ENCODE data around the gene C22orf15.

Gene C22orf15

DNA sequence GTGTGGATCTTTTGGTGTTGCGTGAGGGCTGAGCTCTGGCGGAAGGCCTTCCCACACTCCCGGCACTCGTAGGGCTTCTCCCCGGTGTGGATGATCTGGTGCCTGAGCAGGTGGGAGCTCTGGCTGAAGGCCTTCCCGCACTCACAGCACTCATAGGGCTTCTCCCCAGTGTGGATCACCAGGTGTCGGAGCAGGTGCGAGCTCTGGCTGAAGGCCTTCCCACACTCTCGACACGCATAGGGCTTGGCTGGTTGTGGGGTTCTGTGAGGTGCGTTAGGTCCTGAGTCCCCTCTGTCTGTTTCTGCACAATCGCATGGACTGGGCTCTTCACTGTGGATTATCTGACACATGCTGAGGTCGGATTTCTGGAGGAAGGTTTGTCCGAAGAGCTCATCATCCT lies 18.3 kb upstream of the C22orf15 start:
- TF ChIP-seq NFIC (IDR thresholded peaks at IDR 0.05), result no peak
- TF ChIP-seq, protein P1, sequence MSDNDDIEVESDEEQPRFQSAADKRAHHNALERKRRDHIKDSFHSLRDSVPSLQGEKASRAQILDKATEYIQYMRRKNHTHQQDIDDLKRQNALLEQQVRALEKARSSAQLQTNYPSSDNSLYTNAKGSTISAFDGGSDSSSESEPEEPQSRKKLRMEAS (IDR thresholded peaks at IDR 0.05), result no peak
- no peak for TF ChIP-seq EGR1 (IDR thresholded peaks at IDR 0.05)
- no peak for TF ChIP-seq TAF1 (IDR thresholded peaks at IDR 0.05; ENCODE audit: low read depth)
- no peak for TF ChIP-seq FOXM1 (IDR thresholded peaks at IDR 0.05; ENCODE audit: borderline replicate concordance, low read depth)
- TF ChIP-seq ZBTB7A (IDR thresholded peaks at IDR 0.05; ENCODE audit: low read depth), result no peak
- TF ChIP-seq CEBPB (IDR thresholded peaks at IDR 0.05), result no peak
- TF ChIP-seq TEAD4 (IDR thresholded peaks at IDR 0.05), result no peak
- no peak for TF ChIP-seq CREB1 (IDR thresholded peaks at IDR 0.05; ENCODE audit: low read depth)
- no peak for TF ChIP-seq TCF12 (IDR thresholded peaks at IDR 0.05; ENCODE audit: low read depth)
- no peak for TF ChIP-seq REST (IDR thresholded peaks at IDR 0.05; ENCODE audit: low read depth)
- no peak for TF ChIP-seq YY1 (IDR thresholded peaks at IDR 0.05; ENCODE audit: low read depth)
- no peak for TF ChIP-seq EP300 (IDR thresholded peaks at IDR 0.05; ENCODE audit: borderline replicate concordance)
- no peak for TF ChIP-seq RAD21 (IDR thresholded peaks at IDR 0.05; ENCODE audit: low read depth)
- TF ChIP-seq, protein P2, sequence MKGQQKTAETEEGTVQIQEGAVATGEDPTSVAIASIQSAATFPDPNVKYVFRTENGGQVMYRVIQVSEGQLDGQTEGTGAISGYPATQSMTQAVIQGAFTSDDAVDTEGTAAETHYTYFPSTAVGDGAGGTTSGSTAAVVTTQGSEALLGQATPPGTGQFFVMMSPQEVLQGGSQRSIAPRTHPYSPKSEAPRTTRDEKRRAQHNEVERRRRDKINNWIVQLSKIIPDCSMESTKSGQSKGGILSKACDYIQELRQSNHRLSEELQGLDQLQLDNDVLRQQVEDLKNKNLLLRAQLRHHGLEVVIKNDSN (IDR thresholded peaks at IDR 0.05), result no peak

DNA sequence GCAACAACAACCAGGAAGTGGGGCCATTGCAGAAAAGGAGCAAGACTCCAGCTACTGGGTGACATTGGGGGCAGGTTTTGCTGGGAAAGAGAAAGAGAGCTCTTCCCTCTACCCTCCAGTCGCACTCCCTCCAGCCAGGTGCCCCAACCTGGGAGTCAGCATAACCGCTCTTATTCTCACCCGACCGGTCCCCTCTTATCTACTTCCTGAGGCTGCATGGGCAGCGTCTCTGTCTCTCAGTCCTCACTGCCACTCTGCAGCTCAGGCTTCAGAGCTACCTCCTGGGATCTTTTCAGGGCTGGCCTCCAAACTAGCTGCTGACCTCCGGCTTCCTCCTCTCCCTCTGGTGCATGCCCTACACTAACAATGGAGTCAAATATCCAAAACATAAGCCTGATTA lies 17.0 kb upstream of the C22orf15 start:
- TF ChIP-seq CREB1 (IDR thresholded peaks at IDR 0.05; ENCODE audit: low read depth) (no peak), TCF12 (IDR thresholded peaks at IDR 0.05; ENCODE audit: low read depth) (no peak), NFIC (IDR thresholded peaks at IDR 0.05) (no peak), EGR1 (IDR thresholded peaks at IDR 0.05) (no peak), EP300 (IDR thresholded peaks at IDR 0.05; ENCODE audit: borderline replicate concordance) (no peak), ZBTB7A (IDR thresholded peaks at IDR 0.05; ENCODE audit: low read depth) (no peak), CEBPB (IDR thresholded peaks at IDR 0.05) (no peak), REST (IDR thresholded peaks at IDR 0.05; ENCODE audit: low read depth) (no peak), YY1 (IDR thresholded peaks at IDR 0.05; ENCODE audit: low read depth) (no peak), FOXM1 (IDR thresholded peaks at IDR 0.05; ENCODE audit: borderline replicate concordance, low read depth) (no peak), TEAD4 (IDR thresholded peaks at IDR 0.05) (no peak), TAF1 (IDR thresholded peaks at IDR 0.05; ENCODE audit: low read depth) (no peak), RAD21 (IDR thresholded peaks at IDR 0.05; ENCODE audit: low read depth) (no peak)
- TF ChIP-seq, protein P2 (IDR thresholded peaks at IDR 0.05), result no peak
- TF ChIP-seq, protein P1 (IDR thresholded peaks at IDR 0.05), result no peak

DNA sequence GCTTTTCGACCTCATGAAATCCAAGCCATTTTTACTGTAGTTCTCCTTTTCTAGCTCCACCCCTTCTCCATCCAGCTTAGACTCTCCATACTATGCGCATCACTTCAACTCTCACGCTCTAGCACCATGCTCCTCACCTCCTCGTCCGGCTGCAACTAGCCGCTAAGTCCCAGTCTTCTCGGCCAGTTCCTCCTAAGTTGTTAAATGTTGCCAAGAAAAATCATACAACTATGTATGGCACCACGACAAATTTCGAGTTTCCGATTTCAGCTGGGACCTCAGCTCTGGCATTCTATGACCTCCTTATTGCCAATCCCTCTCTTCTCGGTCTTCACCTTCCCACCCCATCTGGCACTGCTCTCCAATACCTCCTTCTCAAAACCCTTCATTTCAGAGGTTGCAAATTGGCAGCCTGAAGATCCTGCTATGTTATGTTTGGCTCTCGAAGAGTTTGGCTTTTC lies 12.9 kb upstream of the C22orf15 start:
- no peak for TF ChIP-seq FOXM1 (IDR thresholded peaks at IDR 0.05; ENCODE audit: borderline replicate concordance, low read depth)

DNA sequence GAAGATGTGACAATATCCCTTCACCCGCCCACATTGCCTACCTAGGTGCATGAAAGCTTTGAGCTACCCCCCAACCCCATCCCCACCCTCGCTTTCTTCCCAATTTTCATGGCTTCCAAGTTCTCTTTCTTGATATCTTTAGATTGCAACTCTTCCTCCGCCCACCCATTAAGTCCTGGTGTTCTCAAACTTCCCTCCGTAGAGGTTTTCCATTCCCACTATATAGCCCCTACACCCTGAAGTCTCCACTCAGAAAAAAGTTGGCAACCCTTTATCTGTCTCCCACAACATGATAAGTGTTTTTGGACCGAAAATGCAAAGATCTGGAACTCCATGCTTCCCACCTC lies 12.4 kb upstream of the C22orf15 start:
- TF ChIP-seq TCF12 (IDR thresholded peaks at IDR 0.05; ENCODE audit: low read depth) (no peak), ZBTB7A (IDR thresholded peaks at IDR 0.05; ENCODE audit: low read depth) (0 out of 2 replicates have a peak, but pooled peaks have one; percentile 1)

DNA sequence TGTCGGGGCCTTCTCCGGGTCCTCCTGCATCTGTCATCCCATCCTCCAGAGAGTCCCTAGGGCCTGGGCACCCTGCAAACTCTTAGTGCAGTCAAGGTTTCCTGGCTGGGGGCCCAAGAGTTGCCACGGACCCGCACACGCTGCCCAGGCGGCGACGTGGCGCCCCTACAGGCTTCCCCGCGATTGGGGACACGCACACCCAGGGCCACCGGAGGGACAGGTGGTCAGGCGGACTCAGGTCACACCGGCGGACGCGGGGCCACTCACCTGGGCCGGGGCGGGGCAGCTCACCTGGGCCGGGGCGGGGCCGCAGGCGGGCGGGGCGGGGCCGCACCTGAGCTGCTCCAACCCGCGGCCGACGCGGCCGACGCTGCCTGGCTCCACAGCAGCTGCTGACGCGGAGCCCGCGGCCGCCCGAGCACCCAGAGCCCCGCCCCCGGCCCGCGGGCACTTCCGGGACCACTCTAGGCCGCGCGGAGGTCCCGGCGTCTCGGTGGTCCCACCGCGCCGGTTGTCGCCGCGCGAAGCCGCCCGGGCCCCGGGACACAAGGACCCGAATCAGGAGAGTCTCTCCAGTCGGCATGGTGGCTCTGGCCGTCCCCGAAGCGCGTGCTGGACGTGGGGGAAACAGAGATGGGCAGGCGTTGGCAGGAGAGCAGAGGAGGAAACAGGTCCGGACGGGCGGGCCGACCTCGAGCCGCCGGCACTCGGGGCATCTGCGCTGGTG lies 11.9 kb upstream of the C22orf15 start, which contains the start of gene ZNF70:
ZNF70 (minus strand) TSS at position 399 of the 727 bp plus-strand sequence. CDS start 5,972 bp downstream, outside the sequence.
- TF ChIP-seq, protein P1 (IDR thresholded peaks at IDR 0.05), result peak; percentile 39; the same call in 1 of the 2 replicates
- no peak for TF ChIP-seq CEBPB (IDR thresholded peaks at IDR 0.05)
- TF ChIP-seq NFIC (IDR thresholded peaks at IDR 0.05), result 0 out of 2 replicates have a peak, but pooled peaks have one; percentile 19
- TF ChIP-seq ZBTB7A (IDR thresholded peaks at IDR 0.05; ENCODE audit: low read depth), result peak; percentile 49; the same call in 1 of the 2 replicates
- no peak for TF ChIP-seq TEAD4 (IDR thresholded peaks at IDR 0.05)
- no peak; the same call in none of the 2 replicates for TF ChIP-seq TAF1 (IDR thresholded peaks at IDR 0.05; ENCODE audit: low read depth)
- TF ChIP-seq TCF12 (IDR thresholded peaks at IDR 0.05; ENCODE audit: low read depth), result peak; percentile 13; the same call in 1 of the 2 replicates
